Left lung (tissue), 10 donors: ENCODE data around the gene ZNF418. TPM values are rescaled to one million over a fixed set of nuclear protein-coding genes. Genes with fewer than 3 reads are reported as not detected.
"Not testable (repeated sequence)": the region's sequence is repeated elsewhere in the genome, so short reads cannot be mapped to it uniquely, and the experiment has no call there.

Experiments
- ATAC-seq: fragments of 200-7000 bp; cut with Tn5 transposase; one replicate; pipeline ENCODE4 v1.9.1; 2020; ENCODE audit warnings: moderate library complexity
- DNase-seq, 4 donors: peaks; one replicate each; pipeline ENCODE4 v3.0.0-alpha.2; 2013 to 2020
- H3K27ac ChIP-seq, 2 donors: fragments of 200-600 bp; sonication (generic) in 1 of 2; one replicate each; pipeline versions ENCODE4 v1.5.0 to v1.8.0; 2020 to 2021
- H3K27me3 ChIP-seq, 2 donors: fragments of 200-600 bp; sonication (generic) in 1 of 2; one replicate each; pipeline versions ENCODE4 v1.5.0 to v1.8.0; 2020 to 2021
- H3K36me3 ChIP-seq, 2 donors: fragments of 200-600 bp; sonication (generic) in 1 of 2; one replicate each; pipeline versions ENCODE4 v1.5.0 to v1.8.0; 2020 to 2021
- H3K4me1 ChIP-seq, 2 donors: fragments of 200-600 bp; one replicate each; pipeline ENCODE4 v1.8.0; 2021
- H3K4me3 ChIP-seq, 2 donors: fragments of 200-600 bp; sonication (generic) in 1 of 2; one replicate each; pipeline versions ENCODE4 v1.5.0 to v1.8.0; 2020 to 2021; ENCODE audit warnings: mild to moderate bottlenecking in 1 of 2
- H3K9me3 ChIP-seq, 2 donors: fragments of 200-600 bp; sonication (generic) in 1 of 2; one replicate each; pipeline versions ENCODE4 v1.5.0 to v1.8.0; 2020 to 2021
- intact Hi-C, 2 donors: fragments of 100-400 bp; cut with DNase I; formaldehyde crosslinking; loops; one replicate each; pipeline versions ENCODE4 v1.11.2 to v1.14.2; 2022
- polyA plus RNA-seq, 6 donors: library from polyadenylated mRNA; unstranded; fragments of 120-200 nt; gene quantifications; one replicate each; pipeline ENCODE4 v1.2.1, GENCODE V29; 2013; ENCODE audit not compliant: insufficient read length in 6 of 6
- total RNA-seq, 2 donors: library from RNA; stranded (reverse); fragmentation: NEBNext Ultra II Directional; extraction: Animal tissue kit (Norgen Biotek cat#: 25700); gene quantifications; one replicate each; pipeline ENCODE4 v1.2.1, GENCODE V29; 2021
- TF ChIP-seq, protein P1 (sequence below), 2 donors: fragments of 200-600 bp; sonication (generic) in 1 of 2; IDR thresholded peaks; one replicate each; pipeline versions ENCODE4 v1.5.0 to v1.8.0; 2021; ENCODE audit warnings: antibody characterized with exemption in 2 of 2
- donor health status: DM: no; HTN: yes; CAD: no.
- donor health status: DM: no; HTN: no; CAD: no.

The ZNF418 gene
- total and polyA plus RNA-seq, 8 donors: 8.0 to 43.6 (median 33.7) TPM

DNA sequence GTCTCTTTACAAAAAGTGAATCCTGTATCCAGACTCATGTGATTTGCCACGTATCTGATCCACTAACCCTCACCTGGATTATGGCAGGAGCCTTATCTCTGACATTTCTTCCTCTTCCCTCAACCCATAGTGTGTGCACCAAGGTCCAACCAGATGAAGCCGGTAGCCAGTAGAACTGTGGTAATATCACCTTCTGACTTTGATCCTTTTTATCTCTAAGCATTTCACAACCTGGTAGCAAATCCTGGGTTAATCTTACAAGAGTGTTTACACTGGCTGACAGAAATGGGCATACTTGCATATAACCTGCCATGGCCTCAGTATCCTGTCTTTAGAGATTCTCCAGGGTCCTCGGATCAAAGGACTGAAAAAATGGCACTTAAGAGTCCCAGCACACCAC is 20.7 kb downstream of the ZNF418 start:
- intact Hi-C loops: no loop called here
- Histone ChIP-seq H3K4me3 (no peak overlapping the region), H3K36me3 (peaks cover 0 to 34% of the 10 kb centered on the region in 2 donors), H3K27me3 (no peaks in the 10 kb centered on the region), H3K4me1 (peaks cover 7 to 17% of the 10 kb centered on the region in 2 donors), H3K9me3 (peaks cover 0 to 9% of the 10 kb centered on the region in 2 donors), H3K27ac (no peak overlapping the region)
- no peak for ATAC-seq
- TF ChIP-seq, protein P1, sequence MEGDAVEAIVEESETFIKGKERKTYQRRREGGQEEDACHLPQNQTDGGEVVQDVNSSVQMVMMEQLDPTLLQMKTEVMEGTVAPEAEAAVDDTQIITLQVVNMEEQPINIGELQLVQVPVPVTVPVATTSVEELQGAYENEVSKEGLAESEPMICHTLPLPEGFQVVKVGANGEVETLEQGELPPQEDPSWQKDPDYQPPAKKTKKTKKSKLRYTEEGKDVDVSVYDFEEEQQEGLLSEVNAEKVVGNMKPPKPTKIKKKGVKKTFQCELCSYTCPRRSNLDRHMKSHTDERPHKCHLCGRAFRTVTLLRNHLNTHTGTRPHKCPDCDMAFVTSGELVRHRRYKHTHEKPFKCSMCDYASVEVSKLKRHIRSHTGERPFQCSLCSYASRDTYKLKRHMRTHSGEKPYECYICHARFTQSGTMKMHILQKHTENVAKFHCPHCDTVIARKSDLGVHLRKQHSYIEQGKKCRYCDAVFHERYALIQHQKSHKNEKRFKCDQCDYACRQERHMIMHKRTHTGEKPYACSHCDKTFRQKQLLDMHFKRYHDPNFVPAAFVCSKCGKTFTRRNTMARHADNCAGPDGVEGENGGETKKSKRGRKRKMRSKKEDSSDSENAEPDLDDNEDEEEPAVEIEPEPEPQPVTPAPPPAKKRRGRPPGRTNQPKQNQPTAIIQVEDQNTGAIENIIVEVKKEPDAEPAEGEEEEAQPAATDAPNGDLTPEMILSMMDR (IDR thresholded peaks at IDR 0.05): no peak
- DNase-seq: no peak

DNA sequence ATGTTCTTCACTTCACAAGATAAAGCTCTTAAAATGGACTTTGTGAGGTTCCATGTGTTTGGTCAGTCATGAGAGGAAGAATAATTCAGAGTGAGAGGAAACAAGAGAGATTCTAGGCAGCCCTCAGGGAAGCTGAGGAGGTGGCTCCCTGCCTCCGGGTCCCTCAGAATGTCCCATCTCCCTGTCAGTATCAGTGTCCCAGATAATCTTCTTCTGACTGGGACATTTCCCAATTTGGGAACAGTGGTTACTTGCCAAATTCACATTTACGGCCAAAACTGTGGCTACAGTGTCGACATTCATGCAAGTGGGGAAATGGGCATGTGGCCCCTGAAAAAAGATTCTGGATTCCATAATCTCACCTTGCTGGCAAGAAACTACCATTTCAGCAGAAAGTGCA is 27.8 kb downstream of the ZNF418 start:
- TF ChIP-seq, protein P1 (IDR thresholded peaks at IDR 0.05): no peak
- ATAC-seq (no peak), DNase-seq (no peak)
- Histone ChIP-seq H3K27me3 (no peaks in the 10 kb centered on the region), H3K36me3 (peaks cover 0 to 60% of the 10 kb centered on the region in 2 donors), H3K4me1 (peaks cover 0 to 5% of the 10 kb centered on the region in 2 donors), H3K27ac (no peak overlapping the region), H3K9me3 (peaks cover 0 to 7% of the 10 kb centered on the region in 2 donors), H3K4me3 (no peak overlapping the region)
- intact Hi-C loops: no loop called here

DNA sequence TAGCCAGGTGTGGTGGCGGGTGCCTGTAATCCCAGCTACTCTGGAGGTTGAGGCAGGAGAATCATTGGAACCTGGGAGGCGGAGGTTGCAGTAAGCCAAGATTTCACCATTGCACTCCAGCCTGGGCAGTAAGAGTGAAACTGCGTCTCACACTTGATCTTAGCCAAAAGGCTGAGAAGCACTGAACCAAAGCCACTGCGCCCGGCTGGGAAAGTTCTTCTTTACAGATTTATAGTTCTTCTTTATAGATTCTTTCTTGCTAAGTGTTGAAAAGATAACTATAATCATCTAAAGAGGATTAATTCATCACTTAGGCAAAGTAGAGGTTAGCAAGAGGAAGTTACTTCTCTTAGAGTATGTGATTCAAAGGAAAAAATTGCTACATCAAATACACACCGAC is 29.9 kb downstream of the ZNF418 start:
- TF ChIP-seq, protein P1 (IDR thresholded peaks at IDR 0.05): no peak
- H3K4me3 ChIP-seq: no peak overlapping the region
- no peaks in the 10 kb centered on the region for H3K9me3 ChIP-seq
- H3K36me3 ChIP-seq: peaks cover 0 to 39% of the 10 kb centered on the region in 2 donors
- DNase-seq (no peak), ATAC-seq (no peak)
- intact Hi-C loops: no loop called here
- H3K27ac ChIP-seq: no peak overlapping the region
- no peaks in the 10 kb centered on the region for H3K27me3 ChIP-seq
- H3K4me1 ChIP-seq: peaks cover 0 to 5% of the 10 kb centered on the region in 2 donors

DNA sequence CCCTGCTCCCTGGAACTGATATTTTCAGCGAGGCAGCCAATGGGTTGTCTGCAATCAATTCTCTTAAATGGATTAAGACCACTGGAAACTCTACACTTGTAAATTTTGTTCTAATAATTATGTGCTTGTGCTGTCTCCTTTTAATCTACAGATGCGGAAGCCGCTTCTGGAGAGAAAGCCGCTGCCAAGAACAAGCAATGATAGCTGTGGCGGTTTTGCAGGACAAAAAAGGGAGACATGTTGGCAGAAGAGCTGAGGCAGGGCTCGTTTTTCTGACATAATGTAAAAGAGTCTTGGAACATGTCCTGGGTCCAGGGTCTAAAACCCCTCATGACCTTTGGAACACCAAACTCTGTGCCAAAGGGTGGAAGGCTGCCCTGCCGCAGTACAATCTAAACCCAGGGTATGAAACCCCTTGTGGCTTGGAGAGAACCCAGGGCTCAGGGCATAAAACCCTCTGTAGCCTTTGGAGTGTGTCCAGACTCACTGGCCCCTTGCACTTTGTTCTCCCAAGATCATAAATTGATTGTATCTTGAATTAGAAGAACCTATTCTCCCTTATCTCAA is 31.5 kb downstream of the ZNF418 start:
- intact Hi-C loops: no loop called here
- TF ChIP-seq, protein P1 (IDR thresholded peaks at IDR 0.05): no peak
- Histone ChIP-seq H3K36me3 (peaks cover 0 to 29% of the 10 kb centered on the region in 2 donors), H3K27me3 (no peaks in the 10 kb centered on the region), H3K4me3 (no peak overlapping the region), H3K27ac (no peak overlapping the region), H3K9me3 (no peaks in the 10 kb centered on the region), H3K4me1 (peaks cover 0 to 5% of the 10 kb centered on the region in 2 donors)
- ATAC-seq (no peak), DNase-seq (no peak)

DNA sequence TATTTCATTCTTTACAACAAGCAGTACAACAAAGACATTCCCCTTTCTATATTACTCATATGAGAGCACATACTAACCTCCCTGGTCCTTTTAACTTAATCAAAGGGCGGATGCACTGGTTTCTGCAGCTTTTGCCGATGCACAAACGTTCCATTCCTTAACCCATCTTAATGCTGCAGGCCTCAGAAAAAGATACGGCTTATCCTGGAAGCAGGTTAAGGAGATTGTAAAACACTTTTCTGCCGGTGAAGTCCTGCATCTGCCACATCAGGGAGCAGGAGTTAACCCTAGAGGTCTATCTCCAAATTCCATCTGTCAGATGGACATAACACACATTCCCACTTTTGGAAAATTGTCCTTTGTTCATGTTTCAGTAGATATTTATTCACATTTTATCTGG is 34.9 kb downstream of the ZNF418 start:
- H3K9me3 ChIP-seq: no peaks in the 10 kb centered on the region
- ATAC-seq (no peak), DNase-seq (no peak)
- H3K27ac ChIP-seq: no peak overlapping the region
- peaks cover 0 to 5% of the 10 kb centered on the region in 2 donors for H3K36me3 ChIP-seq
- intact Hi-C loops: no loop called here
- no peak overlapping the region for H3K4me3 ChIP-seq
- no peaks in the 10 kb centered on the region for H3K27me3 ChIP-seq
- TF ChIP-seq, protein P1 (IDR thresholded peaks at IDR 0.05): no peak
- peaks cover 0 to 5% of the 10 kb centered on the region in 2 donors for H3K4me1 ChIP-seq

DNA sequence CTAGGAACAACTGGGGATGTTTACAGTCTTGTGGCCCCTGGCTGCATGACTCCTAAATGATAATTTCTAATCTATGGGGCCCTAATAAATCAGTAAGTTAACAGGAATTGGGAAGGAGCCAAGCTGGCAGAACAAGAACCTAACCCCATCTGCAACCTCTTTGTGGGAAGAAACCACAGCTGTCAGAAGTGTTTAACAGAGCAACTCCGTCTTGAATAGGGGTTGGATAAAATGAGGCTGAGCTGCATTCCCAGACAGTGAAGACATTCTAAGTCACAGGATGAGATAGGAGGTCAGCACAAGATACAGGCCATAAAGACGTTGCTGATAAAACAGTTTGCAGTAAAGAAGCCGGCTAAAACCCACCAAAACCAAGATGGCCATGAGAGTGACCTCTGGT is 44.5 kb downstream of the ZNF418 start:
- intact Hi-C loops, H3K4me3 ChIP-seq, DNase-seq, H3K27ac ChIP-seq, H3K9me3 ChIP-seq, H3K27me3 ChIP-seq, ATAC-seq: not testable (repeated sequence)
- H3K4me1 ChIP-seq: peaks cover 0 to 12% of the 10 kb centered on the region in 2 donors
- peaks cover 0 to 11% of the 10 kb centered on the region in 2 donors for H3K36me3 ChIP-seq
